ENCODE results near the gene PARP8.
"Not testable (repeated sequence)": the region's sequence is repeated elsewhere in the genome, so short reads cannot be mapped to it uniquely, and the experiment has no call there.

The PARP8 gene

DNA sequence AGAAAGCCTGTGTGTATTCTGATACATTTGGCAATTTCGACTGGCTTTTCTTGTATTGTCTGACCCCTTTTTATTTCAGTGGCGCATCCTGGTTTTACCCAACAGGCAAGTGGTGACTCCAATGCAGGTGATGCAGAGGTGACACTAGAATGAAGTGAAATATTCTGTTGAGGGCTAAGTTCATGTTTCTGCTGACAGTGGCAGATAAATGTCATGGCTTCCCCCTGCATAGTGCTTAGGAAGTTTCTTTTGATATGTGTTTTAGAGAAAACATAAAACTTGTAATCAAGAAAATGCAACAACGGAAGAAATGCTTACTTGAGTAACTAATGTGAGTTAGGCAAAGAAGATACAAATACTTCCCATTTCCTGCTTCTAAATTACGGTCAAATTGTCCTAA lies 13.1 kb downstream of the PARP8 start:
- DNase-seq (ENCODE audit: low spot score), result not testable (repeated sequence)

GRCh38 chr5:50684721-50685120 lies 18.3 kb downstream of the PARP8 start:
- no peak for DNase-seq (ENCODE audit: low spot score)

GRCh38 chr5:50687548-50687947 lies 21.1 kb downstream of the PARP8 start:
- DNase-seq (ENCODE audit: low spot score), result no peak

GRCh38 chr5:50691399-50692016 lies 25.1 kb downstream of the PARP8 start:
- DNase-seq (ENCODE audit: low spot score), result no peak

DNA sequence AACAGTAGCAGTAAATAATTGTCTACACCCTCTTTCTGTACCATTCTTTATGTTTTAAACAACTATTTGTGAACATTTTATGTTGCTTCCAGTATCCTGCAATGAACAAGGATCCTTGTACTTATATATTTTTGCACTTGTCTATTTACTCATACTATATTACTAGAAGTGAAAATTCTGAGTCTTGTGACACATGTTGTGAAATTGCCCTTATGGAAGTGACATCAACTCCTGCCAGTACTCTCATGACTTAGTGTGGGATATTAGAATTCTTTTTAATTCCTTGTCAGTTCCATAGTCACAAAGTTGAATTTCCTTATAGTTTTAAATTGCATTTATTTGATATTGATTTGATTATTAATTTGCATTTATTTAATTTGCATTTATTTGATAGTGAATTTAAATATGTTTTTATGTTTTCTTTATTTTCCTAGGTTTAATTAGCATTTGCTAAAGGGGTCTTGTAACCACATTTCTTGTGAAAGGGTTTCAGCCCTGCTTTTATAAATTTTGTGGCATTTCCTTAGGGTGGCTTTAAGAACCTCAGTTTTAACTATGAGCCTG lies 27.7 kb downstream of the PARP8 start:
- DNase-seq (ENCODE audit: low spot score), result peak; percentile 42

DNA sequence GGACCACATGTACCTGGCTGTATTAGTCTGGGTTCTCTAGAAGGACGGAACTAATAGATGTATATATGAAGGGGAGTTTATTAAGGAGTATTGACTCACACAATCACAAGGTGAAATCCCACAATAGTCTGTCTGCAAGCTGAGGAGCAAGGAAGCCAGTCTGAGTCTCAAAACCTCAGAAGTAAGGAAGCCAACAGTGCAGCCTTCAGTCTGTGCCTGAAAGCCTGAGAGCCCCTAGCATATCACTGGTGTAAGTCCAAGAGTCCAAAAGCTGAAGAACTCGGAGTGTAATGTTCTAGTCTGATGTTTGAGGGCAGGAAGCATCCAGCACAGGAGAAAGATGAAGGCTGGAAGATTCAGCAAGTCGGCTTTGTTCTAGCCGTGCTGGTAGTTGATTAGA lies 28.2 kb downstream of the PARP8 start:
- not testable (repeated sequence) for DNase-seq (ENCODE audit: low spot score)

DNA sequence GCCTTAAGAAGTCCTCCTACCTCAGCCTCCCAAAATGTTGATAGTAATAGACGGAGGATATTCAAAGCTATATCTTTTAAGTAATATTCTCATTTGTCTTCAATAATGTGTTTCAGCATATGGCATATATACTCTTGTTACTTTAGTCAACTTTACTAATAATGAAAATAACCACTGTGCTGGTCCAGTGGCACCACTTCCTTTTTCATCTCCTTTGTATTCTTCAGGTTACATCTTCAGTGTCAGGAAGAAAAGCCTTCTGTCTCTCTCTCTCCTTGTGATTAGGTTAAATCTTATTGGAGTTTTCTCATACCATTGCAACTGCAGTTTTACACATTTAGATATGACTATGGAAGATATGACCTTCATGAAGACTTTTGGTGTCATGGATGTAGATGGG lies 31.3 kb downstream of the PARP8 start:
- no peak for DNase-seq (ENCODE audit: low spot score)

DNA sequence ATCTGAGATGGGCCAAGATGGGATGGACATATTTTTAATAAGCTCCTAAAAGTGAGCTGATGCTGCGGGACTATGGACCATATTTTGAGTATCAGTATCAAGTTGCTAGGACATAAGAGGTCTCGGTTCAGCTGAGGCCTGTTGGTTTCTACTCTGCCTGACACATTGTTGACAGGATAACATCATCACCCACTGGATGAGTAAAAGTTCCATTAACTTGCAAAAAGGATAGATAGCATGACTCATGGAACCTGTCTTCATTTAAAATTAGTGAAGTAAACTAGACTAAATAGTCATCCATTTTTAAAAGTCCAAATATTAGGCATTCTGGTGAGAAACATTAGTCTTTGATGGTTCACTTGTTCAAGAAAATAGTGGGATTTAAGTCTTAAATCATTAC lies 33.3 kb downstream of the PARP8 start:
- no peak for DNase-seq (ENCODE audit: low spot score)

- DNase-seq (ENCODE audit: low spot score), result no peak
Observed at GRCh38 chr5:50700706-50701105, 34.3 kb downstream of the PARP8 start.

GRCh38 chr5:50702615-50703366 lies 36.4 kb downstream of the PARP8 start:
- no peak for DNase-seq (ENCODE audit: low spot score)

DNA sequence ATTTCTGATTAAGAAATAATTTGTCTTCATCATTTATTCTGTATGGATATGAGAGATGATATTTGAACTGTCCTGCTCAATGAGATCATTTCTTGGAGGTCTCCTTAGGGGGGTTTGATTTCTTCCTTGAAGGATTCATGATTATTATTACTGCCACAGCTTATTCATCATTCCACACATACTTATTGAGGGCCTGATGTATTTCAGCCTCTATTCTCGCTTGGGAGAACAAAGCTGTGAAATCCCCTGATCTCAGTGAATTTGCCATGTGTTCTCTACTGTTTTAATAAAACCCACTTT lies 36.9 kb downstream of the PARP8 start:
- no peak for DNase-seq (ENCODE audit: low spot score)

DNA sequence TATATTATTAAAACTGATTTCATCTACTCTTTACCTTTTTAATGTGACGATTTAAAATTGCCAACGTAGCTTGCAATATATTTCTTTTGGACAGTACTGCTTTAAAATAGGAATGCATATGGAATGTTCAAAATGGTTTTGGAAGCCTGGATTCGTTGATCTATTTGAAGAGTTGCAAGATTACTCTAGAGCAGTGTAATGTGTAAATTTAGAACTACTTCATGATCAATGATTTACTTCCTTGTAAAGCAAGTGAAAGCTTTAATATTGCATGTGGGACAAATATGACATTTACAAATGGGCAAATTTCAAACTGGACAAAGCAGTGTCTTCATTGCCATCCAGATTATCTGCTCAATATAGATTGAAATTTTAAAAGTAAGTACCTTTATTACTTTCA lies 38.3 kb downstream of the PARP8 start:
- no peak for DNase-seq (ENCODE audit: low spot score)

GRCh38 chr5:50709471-50709870 lies 43.0 kb downstream of the PARP8 start:
- DNase-seq (ENCODE audit: low spot score), result no peak

DNA sequence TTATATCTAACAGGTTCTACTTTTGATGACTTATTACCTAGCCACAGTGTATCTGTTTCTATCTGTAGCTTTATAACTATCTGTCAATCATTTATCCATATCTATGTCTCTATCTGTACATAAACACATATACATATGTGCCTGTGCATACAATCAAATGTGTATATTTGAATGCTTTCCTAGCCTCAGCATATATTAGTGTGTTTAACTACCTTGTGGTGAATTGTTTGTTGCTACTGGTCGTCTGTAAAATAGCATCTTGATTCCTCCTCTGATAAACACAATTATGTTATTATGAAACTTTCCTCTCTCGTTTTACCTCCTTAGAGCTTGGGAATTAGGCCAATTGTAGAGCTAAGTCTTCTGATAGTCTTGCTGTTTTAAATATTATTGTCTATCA lies 44.4 kb downstream of the PARP8 start:
- DNase-seq (ENCODE audit: low spot score), result no peak

DNA sequence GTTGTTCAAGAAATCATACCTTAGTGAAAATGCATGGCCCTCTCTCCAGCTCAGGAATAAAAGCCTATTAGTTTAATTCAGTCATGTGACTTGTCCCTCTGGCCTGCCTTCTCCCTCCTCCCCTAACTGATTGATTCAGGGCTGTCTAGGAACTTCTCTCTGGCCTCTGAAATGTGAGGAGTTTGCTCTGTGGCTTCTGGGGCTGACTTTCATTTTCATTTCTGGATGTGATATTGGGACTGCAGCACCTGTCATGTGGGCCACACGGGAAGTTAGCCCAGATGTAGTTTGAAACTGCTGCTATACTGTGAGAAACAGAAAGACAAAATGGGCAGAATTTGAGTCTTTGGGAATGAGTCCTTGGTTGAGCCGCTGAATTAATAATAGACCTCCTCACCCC lies 44.8 kb downstream of the PARP8 start:
- DNase-seq (ENCODE audit: low spot score), result peak; percentile 61

DNA sequence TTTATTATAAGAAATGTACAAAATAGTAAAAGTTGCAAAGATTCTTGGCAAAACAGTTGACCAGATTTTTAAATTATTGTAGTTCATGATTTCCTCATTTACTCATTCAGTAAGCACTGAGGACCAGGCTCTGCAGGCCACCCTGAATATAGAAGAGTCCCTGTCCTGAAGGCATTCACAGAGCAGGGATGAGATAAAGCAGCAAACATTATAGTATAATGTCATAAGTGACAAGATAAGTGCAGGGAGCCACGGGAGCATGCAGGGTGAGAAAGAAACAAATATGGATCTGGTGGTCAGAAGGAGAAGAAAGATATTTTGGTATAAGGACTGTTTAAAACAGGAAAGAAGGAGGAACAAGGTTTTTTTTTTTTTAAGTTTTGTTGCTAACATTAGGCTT lies 46.0 kb downstream of the PARP8 start:
- DNase-seq (ENCODE audit: low spot score), result no peak

DNA sequence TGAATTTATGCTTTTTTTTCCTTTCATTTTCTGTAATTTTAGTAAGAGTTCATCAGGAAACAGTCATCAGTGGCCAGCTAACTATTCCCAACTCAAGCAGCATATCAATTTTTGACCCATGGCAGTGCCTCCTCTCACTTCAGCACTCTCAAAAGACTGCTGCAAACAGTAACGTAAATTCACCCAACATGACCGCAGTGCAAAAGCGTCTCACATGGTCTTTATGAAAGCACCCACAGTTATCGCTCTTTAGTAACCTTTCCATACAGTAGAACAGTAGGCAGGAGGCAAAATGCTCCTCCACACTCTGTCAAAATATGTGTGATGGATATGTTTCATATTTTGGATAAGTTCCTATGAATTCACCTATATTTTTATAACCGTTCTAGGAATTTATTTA lies 48.6 kb downstream of the PARP8 start:
- no peak for DNase-seq (ENCODE audit: low spot score)

- DNase-seq (ENCODE audit: low spot score), result no peak
Observed at GRCh38 chr5:50716134-50716533, 49.7 kb downstream of the PARP8 start.

DNA sequence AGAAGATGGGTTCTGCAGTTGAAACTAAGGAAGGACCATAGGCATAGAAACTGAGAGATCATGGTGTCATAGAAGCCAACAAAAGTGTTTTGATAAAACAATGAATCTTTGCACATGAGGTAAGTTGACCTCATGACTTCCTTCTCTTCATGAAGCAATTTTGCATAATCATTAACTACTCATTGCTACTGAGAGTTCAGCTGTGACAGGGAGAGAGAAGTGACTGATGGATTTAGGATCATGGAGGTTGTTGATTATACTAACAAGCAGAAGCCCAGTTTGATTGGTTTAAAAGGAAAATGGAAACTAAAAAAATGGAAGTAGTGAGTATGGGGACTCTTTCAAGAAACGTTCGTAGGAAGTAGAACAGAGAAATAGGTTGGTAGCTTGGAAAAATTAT lies 51.2 kb downstream of the PARP8 start:
- DNase-seq (ENCODE audit: low spot score), result no peak

DNA sequence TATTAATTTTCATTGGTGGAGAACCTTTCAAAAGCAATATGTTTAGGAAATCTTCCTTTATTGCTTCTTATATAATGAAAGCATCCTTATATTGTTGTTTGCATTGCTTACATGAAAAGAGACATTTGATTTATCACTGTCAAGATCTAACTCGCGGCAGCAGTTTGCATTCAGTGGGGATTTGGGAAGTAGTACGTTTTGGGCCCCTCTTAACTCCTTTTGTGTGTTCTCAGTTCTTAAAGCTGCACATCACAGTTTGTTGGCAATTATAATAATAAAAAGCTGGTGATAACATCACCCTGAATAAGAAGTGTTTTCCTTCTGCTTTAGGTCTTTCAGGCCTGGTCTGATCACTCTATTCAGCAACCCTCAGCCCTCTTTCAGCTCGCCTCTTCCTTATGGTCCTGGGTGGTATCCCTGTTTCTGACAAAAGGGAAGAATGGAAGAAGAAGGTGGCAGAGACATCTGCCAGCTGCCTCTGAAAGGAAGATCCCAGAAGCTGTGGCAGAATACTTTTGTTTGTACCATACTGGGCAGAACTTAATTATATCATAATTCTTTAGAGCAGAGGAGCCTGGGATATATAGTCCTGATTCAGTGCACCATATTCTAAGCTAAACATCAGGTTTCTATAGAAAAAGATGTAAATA lies 53.7 kb downstream of the PARP8 start:
- DNase-seq (ENCODE audit: low spot score), result no peak

DNA sequence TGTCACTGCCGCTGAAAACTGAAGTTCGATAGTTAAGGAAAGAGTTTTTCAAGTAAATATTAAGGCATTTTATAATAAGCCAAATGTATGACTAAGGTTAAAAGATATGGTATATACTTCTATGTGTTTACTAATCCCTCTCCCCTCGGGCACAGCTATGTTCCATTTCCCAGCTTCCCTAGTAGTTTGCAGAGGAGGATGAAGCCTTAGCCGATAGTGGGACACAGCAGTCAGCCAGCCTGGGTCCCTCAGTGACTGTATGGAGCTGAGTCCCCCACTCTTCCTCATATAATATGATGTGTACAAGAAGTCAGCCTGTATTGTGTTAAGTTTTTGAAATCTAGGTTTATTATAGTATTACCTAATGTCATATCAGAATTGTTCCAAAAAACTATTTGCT lies 55.8 kb downstream of the PARP8 start:
- no peak for DNase-seq (ENCODE audit: low spot score)

DNA sequence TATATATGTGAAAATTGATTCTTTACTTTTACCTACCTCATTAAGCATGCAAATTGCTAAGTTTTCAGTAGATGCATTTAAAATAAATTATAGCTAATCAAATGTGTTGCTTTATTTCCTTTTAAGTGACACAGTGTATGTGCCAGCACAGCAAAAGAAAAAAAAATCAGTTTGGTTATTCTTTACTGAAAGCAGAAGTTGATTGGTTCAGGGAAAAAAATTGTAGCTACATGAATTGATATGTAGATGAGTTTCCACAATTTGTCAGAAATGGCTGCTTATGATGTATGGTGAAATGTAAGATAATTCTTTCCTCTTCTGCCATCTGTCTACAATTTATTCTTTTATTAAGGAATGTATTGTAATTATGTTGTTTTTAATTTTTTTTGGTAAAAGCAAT lies 57.8 kb downstream of the PARP8 start:
- DNase-seq (ENCODE audit: low spot score), result no peak

DNA sequence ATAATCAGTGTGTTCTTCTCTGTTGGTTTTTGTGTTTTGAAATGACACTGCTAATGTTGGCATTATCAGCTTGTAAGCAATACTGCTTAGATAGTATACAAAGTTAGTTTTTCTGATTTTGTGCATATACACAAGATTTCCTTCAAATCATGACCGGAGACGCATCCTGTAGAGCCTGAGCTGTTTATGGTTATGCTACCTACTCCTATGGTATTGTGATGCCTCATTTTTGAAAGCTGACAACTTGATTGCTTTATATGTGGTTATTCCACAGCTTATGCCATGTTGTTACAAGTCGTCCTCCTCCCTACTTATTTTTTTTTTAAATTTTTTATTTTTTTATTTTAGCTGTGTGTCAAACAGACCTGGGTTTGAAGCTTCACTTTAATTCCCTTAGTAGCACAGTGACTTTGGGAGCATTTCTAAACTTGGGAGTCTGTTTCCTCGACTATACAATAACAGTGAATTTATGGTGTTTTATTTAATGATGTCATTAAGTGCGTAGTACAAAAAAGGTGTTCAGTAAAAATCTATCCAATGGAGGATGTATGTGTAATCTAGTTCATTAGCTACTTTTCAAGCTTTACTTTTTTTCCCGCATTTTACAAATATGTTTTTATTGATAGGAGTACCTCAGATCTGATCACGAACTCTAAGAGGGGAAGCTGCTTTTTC lies 59.5 kb downstream of the PARP8 start:
- DNase-seq (ENCODE audit: low spot score), result no peak

Measured in pons (tissue), 1 donor.